Neuronal stem cell (in vitro differentiated cells): Measurements from ENCODE around the gene BOD1.
A peak's percentile ranks its signal among the peaks of the same experiment; 100 is the strongest.

Experiments
- DNase-seq: peaks from one replicate; pipeline ENCODE4 v3.0.0-alpha.2; 2013; ENCODE audit warnings: low spot score
- H2AFZ ChIP-seq: one replicate; pipeline ENCODE4 v1.6.1; 2013; ENCODE audit warnings: mild to moderate bottlenecking, low read length, inconsistent platforms
- H2AK5ac ChIP-seq: 2 replicates; pipeline ENCODE4 v1.6.1; 2013; ENCODE audit warnings: low read depth, mild to moderate bottlenecking, inconsistent platforms, low read length, moderate library complexity, mixed read lengths
- H2BK120ac ChIP-seq: 2 replicates; pipeline ENCODE4 v1.6.1; 2013; ENCODE audit warnings: low read depth, mild to moderate bottlenecking, inconsistent platforms, low read length, moderate library complexity, mixed read lengths
- H2BK12ac ChIP-seq: one replicate; pipeline ENCODE4 v1.6.1; 2013; ENCODE audit warnings: low read length, inconsistent platforms
- H2BK15ac ChIP-seq: 2 replicates; pipeline ENCODE4 v1.6.1; 2013; ENCODE audit warnings: mild to moderate bottlenecking, low read length, inconsistent platforms, mixed read lengths
- H2BK5ac ChIP-seq: one replicate; pipeline ENCODE4 v1.6.1; 2013; ENCODE audit warnings: inconsistent platforms, mild to moderate bottlenecking, low read length, moderate library complexity
- H3K14ac ChIP-seq: one replicate; pipeline ENCODE4 v1.6.1; 2013; ENCODE audit warnings: low read length, inconsistent platforms
- H3K18ac ChIP-seq: 2 replicates; pipeline ENCODE4 v1.6.1; 2013; ENCODE audit warnings: low read length, inconsistent platforms
- H3K23ac ChIP-seq: 2 replicates; pipeline ENCODE4 v1.6.1; 2013; ENCODE audit warnings: low read depth, mild to moderate bottlenecking, mixed read lengths, low read length, inconsistent platforms; ENCODE audit not compliant: poor library complexity
- H3K27ac ChIP-seq: replicated peaks from 3 replicates; pipeline ENCODE4 v1.5.1; 2013; ENCODE audit warnings: low read length, inconsistent platforms
- H3K27me3 ChIP-seq, 3 experiments: 2 replicates each; pipeline ENCODE4 v1.6.1; 2013; ENCODE audit warnings: low read length in 3 of 3, mild to moderate bottlenecking in 2 of 3, inconsistent platforms in 1 of 3, low read depth in 1 of 3, mixed read lengths in 1 of 3, moderate library complexity in 1 of 3; ENCODE audit not compliant: control insufficient read depth in 3 of 3, insufficient read depth in 3 of 3
- H3K36me3 ChIP-seq, 2 donors: replicated peaks in 1 of 2; 2 replicates each; pipeline ENCODE4 v1.6.1; 2013; ENCODE audit warnings: low read length in 2 of 2; ENCODE audit not compliant: control insufficient read depth in 2 of 2, insufficient read depth in 2 of 2
- H3K4ac ChIP-seq: 2 replicates; pipeline ENCODE4 v1.6.1; 2013; ENCODE audit warnings: inconsistent platforms, mild to moderate bottlenecking, low read length, moderate library complexity
- H3K4me1 ChIP-seq, 2 donors: 1 replicate in 1 of 2; 2 replicates in 1 of 2; pipeline ENCODE4 v1.6.1; 2013; ENCODE audit warnings: low read length in 2 of 2, low read depth in 1 of 2; ENCODE audit not compliant: control insufficient read depth in 2 of 2, insufficient read depth in 1 of 2
- H3K4me2 ChIP-seq: one replicate; pipeline ENCODE4 v1.6.1; 2013; ENCODE audit warnings: mild to moderate bottlenecking, low read length, inconsistent platforms; ENCODE audit not compliant: insufficient read depth, poor library complexity, severe bottlenecking
- H3K4me3 ChIP-seq, 2 donors: 2 replicates each; pipeline ENCODE4 v1.5.1; 2013; ENCODE audit warnings: low read length in 2 of 2, mild to moderate bottlenecking in 2 of 2, inconsistent platforms in 1 of 2, moderate library complexity in 1 of 2
- H3K79me1 ChIP-seq: one replicate; pipeline ENCODE4 v1.6.1; 2013; ENCODE audit warnings: low read depth, mild to moderate bottlenecking, inconsistent platforms, low read length, moderate library complexity
- H3K9ac ChIP-seq: one replicate; pipeline ENCODE4 v1.6.1; 2013; ENCODE audit warnings: mild to moderate bottlenecking, low read depth, low read length, inconsistent platforms; ENCODE audit not compliant: poor library complexity
- H3K9me3 ChIP-seq, 2 donors: replicated peaks in 1 of 2; 2 replicates each; pipeline versions ENCODE3 to v1.6.1; 2013; ENCODE audit warnings: low read length in 2 of 2, mild to moderate bottlenecking in 2 of 2, inconsistent platforms in 1 of 2, low read depth in 1 of 2, mixed read lengths in 1 of 2, moderate library complexity in 1 of 2; ENCODE audit not compliant: control insufficient read depth in 2 of 2, insufficient read depth in 1 of 2
- H4K8ac ChIP-seq: one replicate; pipeline ENCODE4 v1.6.1; 2013; ENCODE audit warnings: low read depth, mild to moderate bottlenecking, inconsistent platforms, low read length, moderate library complexity
- H4K91ac ChIP-seq: one replicate; pipeline ENCODE4 v1.6.1; 2013; ENCODE audit warnings: low read length, low read depth, mild to moderate bottlenecking, inconsistent platforms; ENCODE audit not compliant: poor library complexity
- WGBS, 2 donors: extraction: QIAGEN DNeasy Blood & Tissue Kit; methylation state at CpG; one replicate each; pipeline ENCODE4 v1.1.7; 2013; ENCODE audit warnings: missing lambda C conversion rate in 2 of 2, mixed read lengths in 1 of 2; ENCODE audit not compliant: insufficient read length in 2 of 2, insufficient replicate concordance in 1 of 2; ENCODE audit errors: extremely low coverage in 2 of 2; 5-methylcytosine and 5-hydroxymethylcytosine counted together

Gene BOD1

DNA sequence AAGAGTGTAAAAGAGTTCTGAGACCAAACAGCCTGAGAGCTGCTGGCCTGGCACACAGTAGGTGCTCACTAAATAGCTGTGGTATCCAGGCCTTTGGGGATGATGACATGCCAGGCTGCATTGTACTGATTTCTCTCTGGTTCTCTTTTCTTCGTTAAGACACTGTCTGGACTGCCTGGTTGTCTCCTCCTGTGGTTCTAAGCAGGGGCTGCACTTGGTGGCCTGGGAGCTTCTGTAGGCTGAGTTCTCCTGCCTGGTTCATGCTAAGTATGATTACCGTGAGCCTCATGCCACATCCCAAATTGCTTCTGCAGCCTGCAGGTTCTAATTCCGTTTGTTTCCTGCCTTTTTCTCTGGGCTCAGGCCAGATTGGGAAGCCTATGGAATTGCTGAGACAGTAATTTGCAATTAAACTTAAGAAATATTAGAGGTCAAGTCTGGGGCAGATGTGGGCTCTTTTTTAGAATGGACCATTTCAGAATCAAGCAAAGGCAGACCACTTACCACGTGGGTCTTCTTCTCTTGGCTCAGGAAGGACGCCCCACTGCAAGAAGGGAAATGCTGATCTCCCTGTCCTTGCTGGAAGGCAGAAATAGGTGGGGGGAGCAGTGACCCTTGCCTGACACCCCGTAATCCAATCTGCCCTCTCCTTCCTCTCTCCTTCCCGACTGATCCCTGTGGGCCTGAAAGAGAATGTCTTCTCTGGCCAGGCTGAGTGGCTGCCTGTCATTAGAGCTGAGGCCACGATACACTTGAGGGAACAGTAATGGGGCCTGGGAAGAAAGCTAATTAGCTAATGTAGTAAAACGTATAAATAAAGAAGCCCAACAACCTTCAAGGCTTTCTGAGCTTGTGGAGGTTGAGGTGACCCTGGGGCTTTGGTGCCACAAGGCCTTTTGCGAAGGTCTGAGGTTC is 21.9 kb upstream of the BOD1 start:
- H3K23ac ChIP-seq, result no peak overlapping the region
- no peaks in the 10 kb centered on the region for H3K79me1 ChIP-seq
- H2BK12ac ChIP-seq, result no peak overlapping the region
- no peak overlapping the region for H3K9ac ChIP-seq
- H2AFZ ChIP-seq, result no peak overlapping the region
- H3K4ac ChIP-seq, result no peak overlapping the region
- no peaks in the 10 kb centered on the region for H3K9me3 ChIP-seq
- no peak overlapping the region for H4K91ac ChIP-seq
- no peak overlapping the region for H2BK15ac ChIP-seq
- H3K18ac ChIP-seq, result peak overlapping the region; percentile 20
- no peak for DNase-seq
- H2BK5ac ChIP-seq, result no peak overlapping the region
- no peaks in the 10 kb centered on the region for H3K36me3 ChIP-seq
- H2AK5ac ChIP-seq, result no peak overlapping the region
- H3K27ac ChIP-seq, result no peak overlapping the region
- no peak overlapping the region for H2BK120ac ChIP-seq
- H3K4me2 ChIP-seq, result no peak overlapping the region
- no peak overlapping the region for H3K4me3 ChIP-seq
- H3K4me1 ChIP-seq, result peaks cover 0 to 12% of the 10 kb centered on the region in 2 donors
- no peak overlapping the region for H4K8ac ChIP-seq
- H3K14ac ChIP-seq, result no peak overlapping the region
- no peaks in the 10 kb centered on the region for H3K27me3 ChIP-seq
- no CpG with 5 or more reads among the region's 10 CpGs for WGBS, 2 donors

DNA sequence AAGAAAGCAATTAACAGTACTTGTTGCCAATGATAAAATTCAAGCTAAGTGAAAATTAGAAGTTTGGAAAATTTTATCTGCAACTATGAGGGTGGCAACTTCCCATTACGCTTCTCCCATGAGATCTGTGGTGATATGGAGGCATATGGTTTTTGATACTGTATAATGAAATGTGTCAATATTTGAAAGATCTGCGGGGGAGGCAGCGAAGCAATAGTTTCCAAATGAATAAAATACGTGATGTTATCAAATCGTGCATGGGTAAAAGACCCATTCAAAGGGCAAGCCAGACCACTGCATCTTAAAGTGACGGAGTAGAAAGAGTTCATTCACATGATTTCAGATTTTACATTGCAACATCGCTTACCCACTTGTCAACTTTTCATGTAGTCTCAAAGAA is 20.9 kb upstream of the BOD1 start:
- no peaks in the 10 kb centered on the region for H3K27me3 ChIP-seq
- WGBS, 2 donors, result no CpG with 5 or more reads among the region's 7 CpGs
- no peaks in the 10 kb centered on the region for H3K79me1 ChIP-seq
- peaks cover 0 to 9% of the 10 kb centered on the region in 2 donors for H3K4me1 ChIP-seq
- H3K9ac ChIP-seq, result no peak overlapping the region
- no peak overlapping the region for H2BK12ac ChIP-seq
- H3K36me3 ChIP-seq, result no peaks in the 10 kb centered on the region
- H2BK5ac ChIP-seq, result no peak overlapping the region
- H2AK5ac ChIP-seq, result no peak overlapping the region
- H2BK120ac ChIP-seq, result no peak overlapping the region
- DNase-seq, result no peak
- no peak overlapping the region for H2AFZ ChIP-seq
- H3K14ac ChIP-seq, result no peak overlapping the region
- no peaks in the 10 kb centered on the region for H3K9me3 ChIP-seq
- no peak overlapping the region for H3K4me2 ChIP-seq
- no peak overlapping the region for H3K27ac ChIP-seq
- no peak overlapping the region for H3K4me3 ChIP-seq
- no peak overlapping the region for H4K8ac ChIP-seq
- no peak overlapping the region for H4K91ac ChIP-seq
- no peak overlapping the region for H3K23ac ChIP-seq
- no peak overlapping the region for H2BK15ac ChIP-seq
- no peak overlapping the region for H3K4ac ChIP-seq
- H3K18ac ChIP-seq, result no peak overlapping the region

DNA sequence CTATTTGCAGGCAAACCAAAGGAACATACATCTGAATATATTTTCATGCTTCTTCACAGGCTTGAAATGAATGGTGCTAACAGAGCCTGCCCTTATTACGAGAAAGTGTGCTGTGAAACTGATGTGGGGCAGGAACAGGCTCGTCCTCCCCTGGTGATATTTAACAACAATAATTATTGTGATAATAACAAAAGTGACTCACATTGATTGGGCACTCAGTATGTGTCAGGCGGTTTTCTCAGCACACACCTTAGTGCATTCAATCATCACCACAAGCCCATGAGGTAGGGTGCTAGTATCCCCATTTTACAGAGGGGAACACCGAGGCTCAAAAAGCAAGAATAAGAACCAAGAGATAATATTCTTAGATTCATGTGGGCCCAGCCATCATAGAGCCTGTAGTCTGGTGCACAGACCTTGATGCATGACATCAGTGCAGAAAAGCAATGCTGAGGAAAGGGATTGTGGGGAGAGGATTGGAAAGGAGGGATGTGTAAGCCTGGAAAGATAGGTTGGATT is 18.1 kb upstream of the BOD1 start:
- WGBS, 2 donors, result no CpG with 5 or more reads among the region's 4 CpGs
- no peak for DNase-seq
- H2BK5ac ChIP-seq, result no peak overlapping the region

DNA sequence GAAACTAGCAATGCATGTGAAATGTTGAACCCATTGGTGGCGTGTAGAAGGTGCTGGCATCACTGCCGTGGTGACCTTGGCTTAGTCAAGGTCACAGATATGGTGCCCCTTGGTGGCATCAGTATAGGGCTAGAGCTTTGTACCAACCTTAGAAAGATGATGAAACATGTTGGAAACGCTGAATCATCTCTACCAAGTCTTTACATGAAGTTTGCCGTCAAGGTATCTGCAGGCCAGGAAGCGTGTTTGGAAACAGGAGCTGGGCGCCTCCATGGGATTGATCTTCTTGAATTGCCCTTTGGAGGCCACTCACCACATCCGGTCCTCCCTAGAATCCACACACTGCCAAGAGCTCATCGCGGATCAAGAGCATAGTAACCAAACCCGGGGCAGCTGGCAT is 16.9 kb upstream of the BOD1 start:
- Histone ChIP-seq H3K4me1 (peaks cover 4 to 5% of the 10 kb centered on the region in 2 donors), H2BK15ac (no peak overlapping the region), H3K27ac (no peak overlapping the region), H3K18ac (no peak overlapping the region), H2AK5ac (no peak overlapping the region), H3K36me3 (no peaks in the 10 kb centered on the region), H3K4ac (no peak overlapping the region), H3K4me2 (no peak overlapping the region), H2AFZ (no peak overlapping the region), H3K79me1 (no peaks in the 10 kb centered on the region), H2BK120ac (no peak overlapping the region), H2BK12ac (no peak overlapping the region), H4K91ac (no peak overlapping the region), H3K9me3 (no peaks in the 10 kb centered on the region), H3K4me3 (no peak overlapping the region), H2BK5ac (no peak overlapping the region), H3K9ac (no peak overlapping the region), H3K23ac (no peak overlapping the region), H4K8ac (no peak overlapping the region), H3K14ac (no peak overlapping the region), H3K27me3 (no peaks in the 10 kb centered on the region)
- DNase-seq, result no peak
- WGBS, 2 donors, result no CpG with 5 or more reads among the region's 10 CpGs

More for the DNA sequence above, 18.1 kb upstream of the BOD1 start:
- Histone ChIP-seq H3K14ac (no peak overlapping the region), H4K8ac (no peak overlapping the region), H3K27me3 (no peaks in the 10 kb centered on the region), H2AFZ (no peak overlapping the region), H3K4me3 (no peak overlapping the region), H3K9me3 (no peaks in the 10 kb centered on the region), H4K91ac (no peak overlapping the region), H3K79me1 (no peaks in the 10 kb centered on the region), H3K18ac (no peak overlapping the region), H3K4ac (no peak overlapping the region), H2AK5ac (no peak overlapping the region), H3K9ac (no peak overlapping the region), H3K23ac (no peak overlapping the region), H3K4me2 (no peak overlapping the region), H2BK15ac (no peak overlapping the region), H2BK120ac (no peak overlapping the region), H3K4me1 (no peaks in the 10 kb centered on the region), H3K27ac (no peak overlapping the region), H3K36me3 (no peaks in the 10 kb centered on the region), H2BK12ac (no peak overlapping the region)
